ENCODE results near the gene ATP8A2. TPM values are rescaled to one million over a fixed set of nuclear protein-coding genes. Genes with fewer than 3 reads are reported as not detected.

ATP8A2 gene
- total RNA-seq, 2 donors from 2014 or later: 0.23 to 6.1 TPM

GRCh38 chr13:25625414-25625813, 253.6 kb downstream of the ATP8A2 start:
- no peaks in the 10 kb centered on the region for H3K27me3 ChIP-seq (replicated peaks; ENCODE audit: insufficient read depth)
- intact Hi-C loops (cut with DNase I): no loop called here
- DNase-seq (ENCODE audit: low spot score): no peak
- WGBS: 73% methylated on average over 2 of the region's 2 CpGs
- no peaks in the 10 kb centered on the region for H3K4me1 ChIP-seq (replicated peaks)
- H3K4me3 ChIP-seq: no peak overlapping the region
- H3K36me3 ChIP-seq: no peaks in the 10 kb centered on the region
- no peak overlapping the region for H3K27ac ChIP-seq
- TF ChIP-seq CTCF (IDR thresholded peaks at IDR 0.05): no peak
- TF ChIP-seq POLR2A (IDR thresholded peaks at IDR 0.05): no peak
- TF ChIP-seq POLR2AphosphoS5 (IDR thresholded peaks at IDR 0.05): no peak
- no peaks in the 10 kb centered on the region for H3K9me3 ChIP-seq

- no peaks in the 10 kb centered on the region for H3K4me1 ChIP-seq (replicated peaks)
- intact Hi-C loops (cut with DNase I): no loop called here
- no peaks in the 10 kb centered on the region for H3K9me3 ChIP-seq
- H3K27ac ChIP-seq: no peak overlapping the region
- no peak overlapping the region for H3K4me3 ChIP-seq
- no peak for DNase-seq (ENCODE audit: low spot score)
- TF ChIP-seq POLR2A (IDR thresholded peaks at IDR 0.05) (no peak), POLR2AphosphoS5 (IDR thresholded peaks at IDR 0.05) (no peak), CTCF (IDR thresholded peaks at IDR 0.05) (no peak)
- no peaks in the 10 kb centered on the region for H3K36me3 ChIP-seq
- H3K27me3 ChIP-seq (replicated peaks; ENCODE audit: insufficient read depth): no peaks in the 10 kb centered on the region
- WGBS: 94% methylated on average over 7 of the region's 7 CpGs
These were observed 258.6 kb downstream of the ATP8A2 start for GRCh38 chr13:25630329-25630900.

GRCh38 chr13:25632166-25632888, 260.6 kb downstream of the ATP8A2 start:
- H3K4me3 ChIP-seq: no peak overlapping the region
- H3K9me3 ChIP-seq: no peaks in the 10 kb centered on the region
- no peaks in the 10 kb centered on the region for H3K4me1 ChIP-seq (replicated peaks)
- intact Hi-C loops (cut with DNase I): no loop called here
- 83% methylated on average over 8 of the region's 8 CpGs for WGBS
- no peak for DNase-seq (ENCODE audit: low spot score)
- no peak overlapping the region for H3K27ac ChIP-seq
- TF ChIP-seq POLR2AphosphoS5 (IDR thresholded peaks at IDR 0.05) (no peak), POLR2A (IDR thresholded peaks at IDR 0.05) (no peak), CTCF (IDR thresholded peaks at IDR 0.05) (no peak)
- H3K36me3 ChIP-seq: no peaks in the 10 kb centered on the region
- H3K27me3 ChIP-seq (replicated peaks; ENCODE audit: insufficient read depth): no peaks in the 10 kb centered on the region

- WGBS: 69% methylated on average over 5 of the region's 5 CpGs
- Histone ChIP-seq H3K27ac (no peak overlapping the region), H3K4me1 (replicated peaks) (no peaks in the 10 kb centered on the region), H3K27me3 (replicated peaks; ENCODE audit: insufficient read depth) (no peaks in the 10 kb centered on the region), H3K4me3 (no peak overlapping the region), H3K36me3 (no peaks in the 10 kb centered on the region), H3K9me3 (no peaks in the 10 kb centered on the region)
- intact Hi-C loops (cut with DNase I): no loop called here
- no peak for DNase-seq (ENCODE audit: low spot score)
- TF ChIP-seq POLR2A (IDR thresholded peaks at IDR 0.05): no peak
- TF ChIP-seq POLR2AphosphoS5 (IDR thresholded peaks at IDR 0.05): no peak
- TF ChIP-seq CTCF (IDR thresholded peaks at IDR 0.05): no peak
These were observed 261.3 kb downstream of the ATP8A2 start for GRCh38 chr13:25633093-25633492.

- no peak for TF ChIP-seq POLR2A (IDR thresholded peaks at IDR 0.05)
- no peak for TF ChIP-seq CTCF (IDR thresholded peaks at IDR 0.05)
- TF ChIP-seq POLR2AphosphoS5 (IDR thresholded peaks at IDR 0.05): no peak
- WGBS: 97% methylated on average over 1 of the region's 1 CpG
- DNase-seq (ENCODE audit: low spot score): no peak
- Histone ChIP-seq H3K9me3 (no peaks in the 10 kb centered on the region), H3K36me3 (no peaks in the 10 kb centered on the region), H3K27ac (no peak overlapping the region), H3K27me3 (replicated peaks; ENCODE audit: insufficient read depth) (no peaks in the 10 kb centered on the region), H3K4me3 (no peak overlapping the region), H3K4me1 (replicated peaks) (no peaks in the 10 kb centered on the region)
- intact Hi-C loops (cut with DNase I): no loop called here
These were observed 273.9 kb downstream of the ATP8A2 start for GRCh38 chr13:25645681-25646080.
